IMR-90 (cell line): ENCODE measurements around the gene BRME1. TPM values are rescaled to one million over a fixed set of nuclear protein-coding genes. Genes with fewer than 3 reads are reported as not detected.

Source experiments
- ATAC-seq: fragments of 200-7000 bp; cut with Tn5 transposase; 2 replicates; pipeline ENCODE4 v1.9.1; 2020; ENCODE audit warnings: low read depth, mild to moderate bottlenecking, moderate library complexity
- BruUV-seq: library from RNA; stranded (reverse); fragments of 400-500 nt; replicated peaks from 2 replicates; lab custom pipeline; 2021; lab: Mats Ljungman, UMichigan
- CTCF ChIA-PET: fragments of 300-600 bp; formaldehyde crosslinking; extraction: SDS; loops from one replicate; lab custom pipeline; 2021; ENCODE audit warnings: antibody characterized with exemption; lab: Yijun Ruan, JAX
- POLR2A ChIA-PET: fragments of 300-600 bp; sonication (Branson Sonifier 250); formaldehyde crosslinking; loops from one replicate; lab custom pipeline; 2022; ENCODE audit warnings: antibody characterized with exemption; ENCODE audit not compliant: unreplicated experiment; lab: Charles Lee
- DNase-seq: peaks from one replicate; pipeline ENCODE4 v3.0.0; 2013
- H2AFZ ChIP-seq: replicated peaks from 2 replicates; pipeline ENCODE3; 2013; ENCODE audit warnings: low read length, mild to moderate bottlenecking; ENCODE audit not compliant: poor library complexity
- H2AK5ac ChIP-seq: 2 replicates; pipeline ENCODE4 v1.6.1; 2013; ENCODE audit warnings: low read depth, low read length, inconsistent platforms
- H2AK9ac ChIP-seq: replicated peaks from 2 replicates; pipeline ENCODE3; 2013; ENCODE audit warnings: mild to moderate bottlenecking, low read depth, low read length, moderate library complexity; ENCODE audit not compliant: poor library complexity
- H2BK120ac ChIP-seq: 2 replicates; pipeline ENCODE4 v1.6.1; 2013; ENCODE audit warnings: low read depth, low read length, inconsistent platforms
- H2BK15ac ChIP-seq: 3 replicates; pipeline ENCODE4 v1.6.1; 2013; ENCODE audit warnings: low read depth, low read length, inconsistent platforms
- H2BK20ac ChIP-seq: 2 replicates; pipeline ENCODE4 v1.6.1; 2013; ENCODE audit warnings: low read depth, mild to moderate bottlenecking, inconsistent platforms, low read length, moderate library complexity
- H2BK5ac ChIP-seq: 2 replicates; pipeline ENCODE4 v1.6.1; 2013; ENCODE audit warnings: mild to moderate bottlenecking, low read depth, low read length, inconsistent platforms; ENCODE audit not compliant: poor library complexity, severe bottlenecking
- H3K14ac ChIP-seq: replicated peaks from 2 replicates; pipeline ENCODE4 v1.6.1; 2013; ENCODE audit warnings: low read depth, low read length, inconsistent platforms
- H3K18ac ChIP-seq: 2 replicates; pipeline ENCODE4 v1.6.1; 2013; ENCODE audit warnings: low read depth, low read length, control low read depth
- H3K23ac ChIP-seq: 2 replicates; pipeline ENCODE4 v1.6.1; 2013; ENCODE audit warnings: low read depth, low read length, inconsistent platforms
- H3K27ac ChIP-seq: 2 replicates; pipeline ENCODE4 v1.5.1; 2013; ENCODE audit warnings: mild to moderate bottlenecking, control low read depth, low read length; ENCODE audit not compliant: insufficient read depth
- H3K27me3 ChIP-seq: 2 replicates; pipeline ENCODE4 v1.6.1; 2013; ENCODE audit warnings: low read length; ENCODE audit not compliant: control insufficient read depth, insufficient read depth
- H3K36me3 ChIP-seq: 2 replicates; pipeline ENCODE4 v1.6.1; 2013; ENCODE audit warnings: low read length, mixed read lengths; ENCODE audit not compliant: control insufficient read depth, insufficient read depth
- H3K4ac ChIP-seq: 2 replicates; pipeline ENCODE4 v1.6.1; 2013; ENCODE audit warnings: low read depth, low read length, inconsistent platforms
- H3K4me1 ChIP-seq: 2 replicates; pipeline ENCODE4 v1.6.1; 2013; ENCODE audit warnings: low read length, mixed read lengths; ENCODE audit not compliant: control insufficient read depth, insufficient read depth
- H3K4me2 ChIP-seq: 2 replicates; pipeline ENCODE4 v1.6.1; 2013; ENCODE audit warnings: low read depth, mild to moderate bottlenecking, control low read depth, low read length, moderate library complexity
- H3K4me3 ChIP-seq: 2 replicates; pipeline ENCODE4 v1.5.1; 2013; ENCODE audit warnings: low read depth, mild to moderate bottlenecking, control low read depth, low read length, moderate library complexity; ENCODE audit not compliant: insufficient read depth
- H3K56ac ChIP-seq: 2 replicates; pipeline ENCODE4 v1.6.1; 2013; ENCODE audit warnings: low read length, inconsistent platforms; ENCODE audit not compliant: insufficient read depth; ENCODE audit errors: extremely low read depth
- H3K79me1 ChIP-seq, 2 experiments: 2 replicates each; pipeline ENCODE4 v1.6.1; 2013; ENCODE audit warnings: low read length in 2 of 2, inconsistent platforms in 1 of 2, low read depth in 1 of 2
- H3K9ac ChIP-seq: 2 replicates; pipeline ENCODE4 v1.6.1; 2013; ENCODE audit warnings: low read depth, low read length, control low read depth
- H3K9me1 ChIP-seq: 2 replicates; pipeline ENCODE4 v1.6.1; 2013; ENCODE audit warnings: low read length, inconsistent platforms; ENCODE audit not compliant: insufficient read depth
- H3K9me3 ChIP-seq: 2 replicates; pipeline ENCODE4 v1.6.1; 2013; ENCODE audit warnings: low read length; ENCODE audit not compliant: control insufficient read depth, insufficient read depth
- H4K20me1 ChIP-seq: 2 replicates; pipeline ENCODE4 v1.6.1; 2013; ENCODE audit warnings: low read length, inconsistent platforms; ENCODE audit not compliant: insufficient read depth
- H4K5ac ChIP-seq: 2 replicates; pipeline ENCODE4 v1.6.1; 2013; ENCODE audit warnings: mild to moderate bottlenecking, low read depth, low read length, control low read depth
- H4K8ac ChIP-seq, 2 experiments: 2 replicates each; pipeline ENCODE4 v1.6.1; 2013; ENCODE audit warnings: low read depth in 2 of 2, low read length in 2 of 2, control low read depth in 1 of 2, inconsistent platforms in 1 of 2
- H4K91ac ChIP-seq: 2 replicates; pipeline ENCODE4 v1.6.1; 2013; ENCODE audit warnings: low read depth, low read length, inconsistent platforms; ENCODE audit not compliant: insufficient read depth
- BHLHE40 ChIP-seq: fragments of 150-350 bp; IDR thresholded peaks from 2 replicates; pipeline ENCODE4 v1.6.1; 2016; ENCODE audit warnings: mild to moderate bottlenecking, low read depth, low read length
- CEBPB ChIP-seq: IDR thresholded peaks from 2 replicates; pipeline ENCODE4 v1.6.1; 2012; ENCODE audit warnings: low read depth, low read length, improper control_type of control experiment
- CHD1 ChIP-seq: IDR thresholded peaks from 2 replicates; pipeline ENCODE4 v1.6.1; 2012; ENCODE audit warnings: low read depth, low read length, improper control_type of control experiment
- FOS ChIP-seq: fragments of 150-350 bp; IDR thresholded peaks from 2 replicates; pipeline ENCODE4 v1.6.1; 2016; ENCODE audit warnings: low read depth, low read length
- MAFK ChIP-seq: IDR thresholded peaks from 2 replicates; pipeline ENCODE4 v1.6.1; 2012; ENCODE audit warnings: low read depth, low read length, improper control_type of control experiment
- MAZ ChIP-seq: IDR thresholded peaks from 2 replicates; pipeline ENCODE4 v1.6.1; 2012; ENCODE audit warnings: low read depth, mild to moderate bottlenecking, low read length, improper control_type of control experiment, moderate library complexity, borderline replicate concordance
- MXI1 ChIP-seq: IDR thresholded peaks from 2 replicates; pipeline ENCODE4 v1.6.1; 2012; ENCODE audit warnings: low read depth, mild to moderate bottlenecking, low read length, moderate library complexity, borderline replicate concordance
- NFE2L2 ChIP-seq: fragments of 150-350 bp; IDR thresholded peaks from 2 replicates; pipeline ENCODE4 v1.6.1; 2016; ENCODE audit warnings: low read depth, mild to moderate bottlenecking, low read length
- POLR2A ChIP-seq: IDR thresholded peaks from 2 replicates; pipeline ENCODE4 v1.6.1; 2012; ENCODE audit warnings: mild to moderate bottlenecking, low read depth, low read length
- RAD21 ChIP-seq: IDR thresholded peaks from 2 replicates; pipeline ENCODE4 v1.6.1; 2012; ENCODE audit warnings: low read length, improper control_type of control experiment
- RCOR1 ChIP-seq: IDR thresholded peaks from 2 replicates; pipeline ENCODE4 v1.6.1; 2012; ENCODE audit warnings: mild to moderate bottlenecking, low read length, improper control_type of control experiment; ENCODE audit not compliant: insufficient replicate concordance
- RFX5 ChIP-seq: IDR thresholded peaks from 2 replicates; pipeline ENCODE4 v1.8.0; 2012; ENCODE audit warnings: low read depth, mild to moderate bottlenecking, low read length, moderate library complexity
- SMC3 ChIP-seq: fragments of 150-350 bp; IDR thresholded peaks from 2 replicates; pipeline ENCODE4 v1.6.1; 2016; ENCODE audit warnings: low read depth, mild to moderate bottlenecking, antibody characterized with exemption, low read length, moderate library complexity
- USF2 ChIP-seq: fragments of 150-350 bp; IDR thresholded peaks from 2 replicates; pipeline ENCODE4 v1.6.1; 2017; ENCODE audit warnings: mild to moderate bottlenecking, antibody characterized with exemption, low read length, low read depth
- WGBS, 2 experiments: methylation state at CpG; one replicate each; pipeline versions ENCODE4 v1.1.5 to v1.1.7; 2013; ENCODE audit warnings: missing lambda C conversion rate in 2 of 2; ENCODE audit not compliant: insufficient read length in 1 of 2; ENCODE audit errors: extremely low coverage in 2 of 2; 5-methylcytosine and 5-hydroxymethylcytosine counted together
- dilution Hi-C: fragments of 300-500 bp; cut with HindIII; formaldehyde crosslinking; loops from one replicate; pipeline ENCODE4 v1.14.3; 2018; ENCODE audit warnings: low sequenced_read_pairs; ENCODE audit not compliant: unreplicated experiment
- in situ Hi-C: fragments of 300-500 bp; cut with MboI; formaldehyde crosslinking; loops from 3 replicates; pipeline ENCODE4 v1.14.3; 2019; ENCODE audit warnings: low sequenced_read_pairs, inconsistent platforms, mixed read lengths
- intact Hi-C: fragments of 100-400 bp; cut with micrococcal nuclease; formaldehyde crosslinking; loops from 2 replicates; pipeline ENCODE4 v1.10.0; 2022
- polyA plus RNA-seq, 3 experiments: library from polyadenylated mRNA; depleted of rRNA; stranded (reverse); fragments of >200 nt; gene quantifications; 2 replicates each; pipeline ENCODE4 v1.2.3, GENCODE V29; 2012; ENCODE audit warnings: low replicate concordance in 1 of 3
- total RNA-seq: library from RNA; depleted of rRNA; stranded (reverse); fragments of >200 nt; gene quantifications from 2 replicates; pipeline ENCODE4 v1.2.3, GENCODE V29; 2012
- TF ChIP-seq, protein P1 (sequence below): conservative IDR thresholded peaks from 2 replicates; pipeline ENCODE4 v1.5.1; 2012; ENCODE audit warnings: mild to moderate bottlenecking, low read depth, low read length, improper control_type of control experiment
- TF ChIP-seq, protein P2 (sequence below): fragments of 150-350 bp; IDR thresholded peaks from 2 replicates; pipeline ENCODE4 v1.6.1; 2016; ENCODE audit warnings: low read depth, mild to moderate bottlenecking, low read length, moderate library complexity, borderline replicate concordance

BRME1 gene
- total and polyA plus RNA-seq, 2 of the 4 experiments (the other 2 are of a cell fraction): 0.18 to 0.38 TPM

DNA sequence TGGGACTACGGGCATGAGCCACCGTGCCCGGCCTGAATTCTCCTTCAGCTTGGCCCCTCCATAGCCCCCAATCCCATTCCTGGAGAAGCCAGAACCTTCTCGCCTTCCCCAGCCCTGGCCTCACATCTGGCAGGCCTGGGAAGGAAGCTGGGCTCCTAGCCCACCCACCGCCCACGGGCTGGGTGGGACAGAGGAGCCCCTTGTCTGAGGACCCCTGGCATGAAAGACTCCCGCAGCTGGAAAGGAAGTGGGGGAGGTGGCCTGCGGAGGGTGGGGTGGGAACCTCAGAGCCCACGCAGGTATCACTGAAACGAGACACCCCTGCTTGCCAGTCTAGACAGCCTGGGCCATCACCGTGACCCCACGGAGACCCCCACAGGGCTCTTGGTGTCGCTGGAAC is 36.6 kb downstream of the BRME1 start:
- no peaks in the 10 kb centered on the region for H4K20me1 ChIP-seq
- H3K4me3 ChIP-seq: no peak overlapping the region
- peaks cover 11 to 24% of the 10 kb centered on the region in 2 experiments; a peak in 3 of 4 replicates for H3K79me1 ChIP-seq
- no peak overlapping the region for H3K4me2 ChIP-seq
- H2AK9ac ChIP-seq: no peak overlapping the region
- ChIA-PET CTCF (no interaction called here), POLR2A (no interaction called here)
- H3K56ac ChIP-seq: no peak overlapping the region
- intact Hi-C loops: no loop called here
- H3K9me1 ChIP-seq: peaks cover 11% of the 10 kb centered on the region
- H3K18ac ChIP-seq: no peak overlapping the region
- WGBS, 2 experiments: 60% methylated on average over 1 of the region's 13 CpGs; no CpG with 5 or more reads in 1 of the 2 experiments
- no peak overlapping the region for H3K4ac ChIP-seq
- no peak overlapping the region for H4K91ac ChIP-seq
- H4K8ac ChIP-seq: no peak overlapping the region
- ATAC-seq: no peak
- DNase-seq: no peak
- no peak overlapping the region for H3K9ac ChIP-seq
- no TSS peak for BruUV-seq
- no peak overlapping the region for H3K23ac ChIP-seq
- H2BK120ac ChIP-seq: no peak overlapping the region
- H2BK5ac ChIP-seq: no peak overlapping the region
- H3K27me3 ChIP-seq: no peaks in the 10 kb centered on the region
- no peak overlapping the region for H3K14ac ChIP-seq
- H3K4me1 ChIP-seq: peaks cover 6% of the 10 kb centered on the region
- H2BK20ac ChIP-seq: no peak overlapping the region
- no peak overlapping the region for H2AFZ ChIP-seq
- dilution Hi-C loops: no loop called here
- H3K27ac ChIP-seq: no peak overlapping the region
- H4K5ac ChIP-seq: no peak overlapping the region
- H2AK5ac ChIP-seq: no peak overlapping the region
- TF ChIP-seq USF2 (no peak), CEBPB (no peak), FOS (no peak), RAD21 (no peak), MXI1 (no peak), NFE2L2 (no peak), MAZ (no peak), SMC3 (no peak), CHD1 (no peak), RFX5 (no peak), RCOR1 (no peak), MAFK (no peak), BHLHE40 (no peak), POLR2A (no peak)
- TF ChIP-seq, protein P1, sequence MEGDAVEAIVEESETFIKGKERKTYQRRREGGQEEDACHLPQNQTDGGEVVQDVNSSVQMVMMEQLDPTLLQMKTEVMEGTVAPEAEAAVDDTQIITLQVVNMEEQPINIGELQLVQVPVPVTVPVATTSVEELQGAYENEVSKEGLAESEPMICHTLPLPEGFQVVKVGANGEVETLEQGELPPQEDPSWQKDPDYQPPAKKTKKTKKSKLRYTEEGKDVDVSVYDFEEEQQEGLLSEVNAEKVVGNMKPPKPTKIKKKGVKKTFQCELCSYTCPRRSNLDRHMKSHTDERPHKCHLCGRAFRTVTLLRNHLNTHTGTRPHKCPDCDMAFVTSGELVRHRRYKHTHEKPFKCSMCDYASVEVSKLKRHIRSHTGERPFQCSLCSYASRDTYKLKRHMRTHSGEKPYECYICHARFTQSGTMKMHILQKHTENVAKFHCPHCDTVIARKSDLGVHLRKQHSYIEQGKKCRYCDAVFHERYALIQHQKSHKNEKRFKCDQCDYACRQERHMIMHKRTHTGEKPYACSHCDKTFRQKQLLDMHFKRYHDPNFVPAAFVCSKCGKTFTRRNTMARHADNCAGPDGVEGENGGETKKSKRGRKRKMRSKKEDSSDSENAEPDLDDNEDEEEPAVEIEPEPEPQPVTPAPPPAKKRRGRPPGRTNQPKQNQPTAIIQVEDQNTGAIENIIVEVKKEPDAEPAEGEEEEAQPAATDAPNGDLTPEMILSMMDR: no peak
- TF ChIP-seq, protein P2, sequence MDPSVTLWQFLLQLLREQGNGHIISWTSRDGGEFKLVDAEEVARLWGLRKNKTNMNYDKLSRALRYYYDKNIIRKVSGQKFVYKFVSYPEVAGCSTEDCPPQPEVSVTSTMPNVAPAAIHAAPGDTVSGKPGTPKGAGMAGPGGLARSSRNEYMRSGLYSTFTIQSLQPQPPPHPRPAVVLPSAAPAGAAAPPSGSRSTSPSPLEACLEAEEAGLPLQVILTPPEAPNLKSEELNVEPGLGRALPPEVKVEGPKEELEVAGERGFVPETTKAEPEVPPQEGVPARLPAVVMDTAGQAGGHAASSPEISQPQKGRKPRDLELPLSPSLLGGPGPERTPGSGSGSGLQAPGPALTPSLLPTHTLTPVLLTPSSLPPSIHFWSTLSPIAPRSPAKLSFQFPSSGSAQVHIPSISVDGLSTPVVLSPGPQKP: no peak
- no peaks in the 10 kb centered on the region for H3K36me3 ChIP-seq
- no peaks in the 10 kb centered on the region for H3K9me3 ChIP-seq
- no peak overlapping the region for H2BK15ac ChIP-seq
- in situ Hi-C loops: loop anchor here (10.0 to 25.0 kb wide), 2 partner anchors 274 to 582 kb away; no protein-coding TSS in a partner anchor
